Activated CD4-positive, alpha-beta T cell treated with anti-CD3 and anti-CD28 coated beads for 1 hour (primary cell): ENCODE measurements around the gene CFAP161.
"Not testable (repeated sequence)": the region's sequence is repeated elsewhere in the genome, so short reads cannot be mapped to it uniquely, and the experiment has no call there.

Experiments used
- DNase-seq: peaks from one replicate; pipeline ENCODE4 v3.0.0-alpha.2; 2020

The CFAP161 gene

DNA sequence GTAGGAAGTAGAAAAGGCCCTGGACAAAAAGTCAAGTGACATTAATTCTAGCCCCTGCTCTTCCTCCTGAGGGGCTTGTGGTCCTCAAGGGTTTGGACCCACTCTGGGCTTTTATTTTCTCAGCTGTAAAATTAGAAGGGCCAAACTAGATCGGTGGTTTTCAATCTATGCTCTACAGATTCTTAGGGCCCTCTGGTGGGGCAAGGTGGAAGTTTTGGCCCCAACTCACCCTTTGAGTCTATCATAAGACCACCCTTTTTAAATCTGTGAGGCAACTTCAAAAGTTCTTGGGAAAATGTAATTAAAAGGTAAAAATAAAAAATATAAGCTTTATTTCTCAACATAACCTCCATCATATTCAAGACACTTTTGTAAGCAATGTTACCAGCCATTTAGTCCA is 25.6 kb upstream of the CFAP161 start:
- no peak for DNase-seq

GRCh38 chr15:81111018-81111417 is 23.1 kb upstream of the CFAP161 start:
- no peak for DNase-seq

DNA sequence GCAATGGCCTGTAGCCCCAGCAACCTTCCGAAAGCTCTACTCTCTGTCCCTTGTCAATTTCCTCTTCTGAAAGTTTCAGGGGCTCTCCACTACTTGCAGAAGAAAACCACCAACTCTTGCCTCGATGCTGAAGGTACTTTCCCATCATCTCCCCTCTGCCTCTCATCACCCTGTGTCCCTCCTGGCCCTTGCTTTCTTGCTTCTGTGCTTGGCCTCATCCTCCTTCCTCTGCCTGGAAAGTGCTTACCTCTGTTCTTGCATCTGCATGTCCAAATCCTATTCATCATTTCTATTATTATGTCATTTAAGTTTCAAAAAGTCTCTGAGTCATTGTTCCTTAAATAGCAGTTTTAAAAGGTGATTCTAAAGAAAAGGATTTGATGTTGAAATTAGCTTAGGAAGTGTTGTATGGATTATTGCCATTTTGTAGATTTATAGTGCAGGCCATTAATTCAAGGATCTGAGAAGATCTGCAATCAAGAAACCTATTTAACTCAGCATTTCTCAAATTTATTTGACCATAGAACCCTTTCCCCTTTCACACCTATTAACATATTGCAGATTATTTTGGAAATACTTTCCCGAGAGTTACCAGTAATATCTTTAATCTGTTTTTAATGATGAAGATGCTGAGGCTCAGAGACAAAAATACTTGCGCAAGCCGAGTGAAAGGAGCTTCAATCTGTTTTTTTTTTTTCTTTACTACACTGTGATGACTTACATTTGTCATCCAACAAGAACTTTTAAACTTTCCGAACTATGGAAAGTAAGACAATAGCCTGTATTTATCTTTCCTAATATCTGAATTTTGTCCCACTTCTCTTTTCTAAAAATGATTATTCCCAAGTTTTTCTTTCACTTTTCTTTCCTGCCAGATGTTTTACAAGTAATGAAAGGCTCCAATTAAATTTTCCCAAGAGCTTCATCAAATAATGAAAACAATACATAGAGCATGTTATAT is 22.3 kb upstream of the CFAP161 start:
- DNase-seq: no peak

GRCh38 chr15:81113204-81113657 is 20.8 kb upstream of the CFAP161 start:
- DNase-seq: no peak

DNA sequence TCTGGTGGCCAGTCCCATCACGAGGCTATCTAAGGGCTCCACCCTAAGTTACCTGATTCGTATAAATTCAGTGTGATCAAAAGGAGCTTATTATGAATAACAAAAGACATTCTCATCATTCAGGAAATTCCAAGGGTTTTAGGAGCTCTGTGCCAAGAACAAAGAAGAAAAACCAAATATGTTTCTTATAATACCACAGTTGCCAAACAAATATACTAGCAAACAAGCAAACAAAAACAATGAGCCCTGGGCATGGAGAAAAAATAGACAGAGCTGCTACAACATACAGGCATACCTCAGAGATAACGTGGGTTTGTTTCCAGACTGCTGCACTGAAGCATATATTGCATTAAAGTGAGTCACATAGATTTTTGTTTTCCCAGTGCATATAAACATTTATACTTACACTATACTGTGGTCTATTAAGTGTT is 20.2 kb upstream of the CFAP161 start:
- no peak for DNase-seq

DNA sequence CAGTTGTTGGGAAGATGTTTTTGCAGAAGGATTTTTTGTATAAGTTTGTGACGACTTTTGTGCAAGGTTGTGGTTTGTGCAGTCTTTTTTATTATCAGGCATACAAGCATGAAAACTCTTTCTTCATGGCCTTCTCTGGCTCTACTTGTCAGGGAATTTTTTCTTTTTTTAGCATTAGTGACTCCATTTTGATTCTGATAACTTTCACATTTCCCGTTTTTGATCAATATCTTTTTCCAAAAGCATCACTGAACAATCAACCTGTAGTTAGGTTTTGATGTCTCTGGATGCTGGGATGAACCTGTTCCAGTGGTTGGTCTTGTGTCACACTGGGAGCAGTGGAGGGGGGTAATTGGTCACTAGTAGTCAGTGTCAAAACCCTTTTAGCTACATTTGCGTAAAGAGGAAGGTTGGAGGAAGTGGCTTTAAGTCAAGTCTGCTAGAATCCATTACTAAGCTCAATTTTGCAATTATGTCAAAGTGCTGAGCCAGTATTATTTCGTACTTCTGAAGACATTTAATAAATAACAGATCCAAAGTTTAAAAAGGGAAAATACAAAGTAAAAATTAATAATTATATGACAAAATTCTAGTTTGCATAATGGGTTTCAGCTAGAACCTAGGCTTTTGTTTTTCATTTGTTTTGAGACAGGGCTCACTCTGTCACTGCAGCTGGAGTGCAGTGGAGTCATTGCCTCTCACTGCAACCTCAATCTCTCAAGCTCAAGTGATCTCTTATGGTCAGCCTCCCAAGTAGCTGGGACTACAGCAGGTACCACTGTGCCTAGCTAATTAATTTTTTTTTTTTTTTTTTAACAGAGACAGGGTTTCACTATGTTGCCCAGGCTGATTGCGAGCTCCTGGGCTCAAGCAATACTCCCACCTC is 18.8 kb upstream of the CFAP161 start:
- no peak for DNase-seq

DNA sequence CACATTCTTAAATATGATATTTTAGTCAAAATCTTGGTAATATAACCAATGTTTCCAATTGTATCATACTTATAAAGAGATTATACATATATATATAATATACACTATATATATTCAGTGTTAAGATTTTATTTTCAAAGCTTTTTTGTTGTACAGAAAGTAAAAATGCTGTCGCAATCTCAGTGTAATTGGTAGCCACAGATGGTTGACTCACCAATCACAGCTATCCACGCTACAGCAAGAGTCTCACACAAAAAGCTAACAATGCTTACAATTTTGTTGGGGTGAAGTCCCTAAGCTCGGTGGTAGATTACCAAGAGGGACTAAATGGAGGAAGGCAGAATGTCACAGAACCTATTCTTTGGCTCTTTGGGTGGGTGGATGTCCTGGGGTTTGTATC is 16.9 kb upstream of the CFAP161 start:
- no peak for DNase-seq

- DNase-seq: no peak
These were observed 16.5 kb upstream of the CFAP161 start for GRCh38 chr15:81117581-81117980.

DNA sequence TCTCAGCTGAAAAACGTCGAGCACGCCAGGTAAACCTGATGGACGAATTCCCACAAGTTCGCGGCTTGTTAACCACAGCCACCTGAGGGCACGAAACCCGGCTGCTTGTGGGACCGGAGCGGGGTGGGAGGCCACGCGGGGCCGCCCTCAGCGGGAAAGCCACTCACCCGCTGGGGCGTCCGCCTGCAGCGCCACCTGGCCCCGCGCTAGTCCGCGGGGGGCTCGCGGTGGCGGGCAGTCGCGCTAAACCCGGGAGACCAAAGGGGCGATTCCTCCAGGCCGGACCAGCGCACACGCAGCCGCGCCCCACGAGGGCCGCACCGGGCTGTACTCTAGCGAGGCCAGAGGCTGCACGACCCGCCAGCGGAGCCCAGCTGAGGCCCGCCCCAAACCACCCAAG is 15.7 kb upstream of the CFAP161 start:
- DNase-seq: no peak

- no peak for DNase-seq
These were observed 14.0 kb upstream of the CFAP161 start for GRCh38 chr15:81120069-81120468.

GRCh38 chr15:81126892-81127291 is 7.2 kb upstream of the CFAP161 start:
- no peak for DNase-seq

GRCh38 chr15:81141478-81141877 is 7.4 kb downstream of the CFAP161 start:
- not testable (repeated sequence) for DNase-seq

DNA sequence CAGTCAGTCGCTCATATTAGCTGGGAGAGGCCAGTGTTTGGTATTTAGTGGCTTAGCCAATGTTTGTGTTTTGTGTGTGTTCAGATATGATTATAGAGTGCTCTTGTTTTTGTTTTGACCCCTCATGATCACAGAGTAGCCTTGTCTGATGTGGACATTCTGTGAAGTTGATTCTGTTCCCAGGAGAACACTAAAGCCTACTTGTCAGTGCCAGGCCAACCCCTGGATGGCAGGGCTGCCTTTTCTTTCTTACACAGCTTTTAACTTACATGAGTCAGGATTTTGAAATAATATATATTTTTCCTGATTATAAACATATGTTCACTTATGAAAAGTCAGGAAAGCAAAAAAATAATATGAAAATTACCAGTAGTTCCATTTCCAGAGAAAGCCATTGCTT is 11.9 kb downstream of the CFAP161 start:
- DNase-seq: no peak

DNA sequence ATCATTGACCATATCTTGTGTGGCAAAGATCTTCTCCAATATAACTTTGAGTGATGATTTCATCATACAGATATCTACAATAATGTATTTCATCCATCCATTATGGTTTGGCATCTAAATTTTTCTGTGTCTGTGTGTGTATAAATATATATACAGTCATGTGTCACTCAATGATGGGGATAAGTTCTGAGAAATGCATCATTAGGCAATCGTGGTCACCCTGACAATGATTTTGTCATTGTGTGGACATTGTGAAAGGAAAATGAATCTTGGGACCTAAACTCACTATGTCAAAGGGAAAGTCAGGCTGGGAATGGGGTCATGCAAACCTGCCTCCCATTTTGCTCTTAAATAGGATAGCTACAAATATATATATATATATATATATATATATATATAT is 12.4 kb downstream of the CFAP161 start:
- DNase-seq: no peak

DNA sequence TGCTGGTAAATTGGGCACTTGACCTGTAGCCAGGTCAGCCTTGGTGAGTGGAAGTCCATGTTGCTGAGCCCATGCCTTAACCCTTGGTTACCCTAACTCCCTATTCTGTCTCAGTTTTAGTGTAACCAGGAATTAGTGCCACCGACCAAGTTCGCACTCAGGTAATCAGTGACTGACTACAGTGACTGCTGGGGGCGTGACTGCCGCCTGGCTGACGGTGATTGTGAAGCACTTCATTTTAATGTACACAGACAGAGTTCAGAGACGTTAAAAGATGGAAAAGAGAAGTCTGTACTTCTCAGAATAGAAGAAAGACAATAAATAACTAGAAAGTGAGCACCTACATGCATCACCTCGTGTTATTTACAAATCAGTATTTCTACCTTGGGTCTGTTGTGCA is 17.3 kb downstream of the CFAP161 start:
- DNase-seq: no peak

GRCh38 chr15:81152339-81152738 is 18.3 kb downstream of the CFAP161 start:
- DNase-seq: no peak

DNA sequence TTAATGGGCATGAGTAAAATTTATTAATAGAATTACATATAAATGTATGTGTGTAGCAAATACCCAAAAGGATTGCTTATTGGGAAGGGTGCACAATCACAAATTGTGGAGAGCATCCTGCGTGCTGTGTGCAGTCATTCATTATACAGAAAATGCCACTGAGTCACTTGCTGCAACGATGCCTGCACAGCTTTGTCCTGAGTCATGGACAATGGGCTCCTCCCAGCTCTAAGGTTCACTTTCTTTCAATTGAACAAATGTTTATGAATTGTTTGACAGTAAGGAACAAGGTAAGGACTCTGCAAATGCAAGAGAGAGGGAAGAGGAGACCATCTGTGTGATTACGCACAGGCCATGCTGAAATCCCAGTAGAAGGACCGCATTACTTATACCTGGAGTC is 18.7 kb downstream of the CFAP161 start:
- no peak for DNase-seq

GRCh38 chr15:81155375-81156218 is 21.5 kb downstream of the CFAP161 start:
- DNase-seq: no peak

DNA sequence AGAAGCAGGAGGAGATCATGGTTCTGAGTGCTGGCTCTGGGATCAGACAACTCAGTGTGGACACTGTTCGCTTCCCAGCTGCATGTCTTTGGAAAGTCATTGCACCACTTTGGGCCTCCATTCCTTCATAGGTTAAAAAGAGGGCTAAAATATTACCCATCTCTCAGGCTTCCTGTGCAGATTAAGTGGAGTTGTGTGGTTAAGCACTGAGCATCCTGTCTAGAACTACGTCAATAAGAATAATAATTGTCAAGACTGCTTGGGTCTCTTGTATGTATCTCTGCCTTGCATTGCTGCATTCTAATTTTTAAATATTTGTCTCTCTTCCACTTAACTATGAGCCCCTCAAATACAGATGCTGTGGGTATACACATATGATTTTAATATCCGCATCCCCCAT is 22.3 kb downstream of the CFAP161 start:
- no peak for DNase-seq

GRCh38 chr15:81157195-81157938 is 23.3 kb downstream of the CFAP161 start:
- no peak for DNase-seq

DNA sequence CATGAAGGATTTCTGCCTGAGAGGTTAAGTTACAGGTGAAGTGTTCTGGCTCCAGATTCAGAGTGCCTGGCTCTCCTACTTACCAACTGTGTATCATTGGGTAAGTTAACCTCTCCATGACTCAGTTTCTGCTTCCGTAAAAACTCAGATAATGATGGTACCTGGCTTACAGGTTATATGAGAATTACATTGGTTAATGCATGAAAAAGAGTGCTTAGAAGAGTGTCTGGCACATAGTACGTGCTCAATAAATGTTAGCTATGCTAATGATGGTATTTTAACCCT is 23.8 kb downstream of the CFAP161 start:
- no peak for DNase-seq

GRCh38 chr15:81158561-81158960 is 24.5 kb downstream of the CFAP161 start:
- not testable (repeated sequence) for DNase-seq
